CD4-positive, alpha-beta memory T cell (primary cell): ENCODE results near the gene MAPKAPK3. TPM values are rescaled to one million over a fixed set of nuclear protein-coding genes. Genes with fewer than 3 reads are reported as not detected.

Source experiments
- CTCF ChIA-PET: fragments of 350-600 bp; sonication (Branson Sonifier 250); formaldehyde crosslinking; loops from one replicate; lab custom pipeline; 2021; ENCODE audit warnings: inconsistent platforms; ENCODE audit not compliant: partially characterized antibody; lab: Charles Lee
- POLR2A ChIA-PET: fragments of 350-600 bp; sonication (Branson Sonifier 250); formaldehyde crosslinking; loops from one replicate; lab custom pipeline; 2021; ENCODE audit not compliant: partially characterized antibody; lab: Charles Lee
- DNase-seq, 5 donors: peaks; one replicate each; pipeline versions ENCODE4 v3.0.0 to v3.0.0-alpha.2; 2020 to 2022; ENCODE audit warnings: mixed read lengths in 1 of 5
- H3K27ac ChIP-seq: one replicate; pipeline ENCODE4 v1.7.0; 2013; ENCODE audit warnings: low read depth, low read length
- H3K27me3 ChIP-seq: 2 replicates; pipeline ENCODE4 v1.7.0; 2013; ENCODE audit warnings: mild to moderate bottlenecking, low read length, moderate library complexity; ENCODE audit not compliant: insufficient read depth
- H3K36me3 ChIP-seq: 2 replicates; pipeline ENCODE4 v1.7.0; 2013; ENCODE audit warnings: mild to moderate bottlenecking, low read length, moderate library complexity; ENCODE audit not compliant: insufficient read depth
- H3K4me1 ChIP-seq: 2 replicates; pipeline ENCODE4 v1.7.0; 2013; ENCODE audit warnings: mild to moderate bottlenecking, low read length, moderate library complexity; ENCODE audit not compliant: insufficient read depth
- H3K4me3 ChIP-seq, 2 donors: one replicate each; pipeline ENCODE4 v1.7.0; 2013; ENCODE audit warnings: low read length in 2 of 2, mild to moderate bottlenecking in 1 of 2
- H3K9me3 ChIP-seq, 2 donors: one replicate each; pipeline ENCODE4 v1.7.0; 2013; ENCODE audit warnings: low read length in 2 of 2, control low read depth in 1 of 2; ENCODE audit not compliant: control insufficient read depth in 1 of 2
- H3K27ac Mint-ChIP-seq, 7 donors: one replicate each; pipeline ENCODE4 v1.8.0; 2020 to 2021; ENCODE audit warnings: mixed read lengths in 7 of 7, mild to moderate bottlenecking in 6 of 7, inconsistent platforms in 3 of 7, moderate library complexity in 3 of 7
- H3K27me3 Mint-ChIP-seq, 2 donors: one replicate each; pipeline ENCODE4 v1.8.0; 2020 to 2021; ENCODE audit warnings: mixed read lengths in 2 of 2
- H3K36me3 Mint-ChIP-seq, 2 donors: one replicate each; pipeline ENCODE4 v1.8.0; 2020 to 2021; ENCODE audit warnings: mixed read lengths in 2 of 2, inconsistent platforms in 1 of 2, mild to moderate bottlenecking in 1 of 2
- H3K4me1 Mint-ChIP-seq, 4 donors: one replicate each; pipeline ENCODE4 v1.8.0; 2020 to 2021; ENCODE audit warnings: mixed read lengths in 4 of 4, mild to moderate bottlenecking in 1 of 4
- H3K4me3 Mint-ChIP-seq, 8 donors: one replicate each; pipeline ENCODE4 v1.8.0; 2020 to 2021; ENCODE audit warnings: mixed read lengths in 8 of 8, mild to moderate bottlenecking in 7 of 8, moderate library complexity in 6 of 8, inconsistent platforms in 3 of 8
- H3K9me3 Mint-ChIP-seq, 8 donors: one replicate each; pipeline ENCODE4 v1.8.0; 2020 to 2021; ENCODE audit warnings: mixed read lengths in 8 of 8, mild to moderate bottlenecking in 5 of 8, inconsistent platforms in 3 of 8, moderate library complexity in 1 of 8
- intact Hi-C: fragments of 100-400 bp; cut with micrococcal nuclease; formaldehyde crosslinking; loops from one replicate; pipeline ENCODE4 v1.15.1; 2023
- polyA plus RNA-seq, 2 donors: library from polyadenylated mRNA; unstranded; fragments of 300-500 nt; fragmentation: Illumina TruSeq; gene quantifications; one replicate each; pipeline ENCODE4 v1.2.3, GENCODE V29; 2021
- total RNA-seq, 2 experiments: library from RNA; stranded (reverse); gene quantifications; one replicate each; pipeline ENCODE4 v1.2.3, GENCODE V29; 2021

The MAPKAPK3 gene
- total and polyA plus RNA-seq, 4 experiments from 2014 or later, result 36.4 to 93.2 (median 55.6) TPM

GRCh38 chr3:50610181-50610971, 6.6 kb upstream of the MAPKAPK3 start:
- Histone ChIP-seq H3K9me3 (no peaks in the 10 kb centered on the region), H3K4me1 (peaks cover 68% of the 10 kb centered on the region), H3K4me3 (peak overlapping the region; percentile 93 to 96), H3K27ac (peak overlapping the region; percentile 81), H3K27me3 (no peaks in the 10 kb centered on the region), H3K36me3 (peaks cover 49% of the 10 kb centered on the region)
- H3K27ac Mint-ChIP-seq, result peak overlapping the region; percentile 90 to 97 (median 94)
- intact Hi-C loops, result loop anchor here (5.0 kb wide), 2 partner anchors 243 to 258 kb away; partner anchors contain the start of genes CYB561D2 and NPRL2
- no peaks in the 10 kb centered on the region for H3K9me3 Mint-ChIP-seq
- peaks cover 55 to 69% of the 10 kb centered on the region in 2 donors for H3K36me3 Mint-ChIP-seq
- H3K4me3 Mint-ChIP-seq, result peak overlapping the region; percentile 92 to 99 (median 96)
- ChIA-PET CTCF (interaction anchor here (0.9 to 24.7 kb wide), 9 partner anchors 9 to 779 kb away, joined by 3 to 996 read pairs (median 8); partner anchors contain the start of genes C3orf18 and HEMK1), POLR2A (interaction anchor here (0.6 to 26.0 kb wide), 13 partner anchors 10 to 1061 kb away, joined by 3 to 1072 read pairs (median 6); partner anchors contain the start of genes C3orf18, CYB561D2, HEMK1 and MANF)
- peaks cover 47 to 82% (median 65%) of the 10 kb centered on the region in 4 donors for H3K4me1 Mint-ChIP-seq
- DNase-seq, result peak in 2 of 5 donors; percentile 28 to 67
- no peaks in the 10 kb centered on the region for H3K27me3 Mint-ChIP-seq

GRCh38 chr3:50610992-50611463, 5.9 kb upstream of the MAPKAPK3 start:
- Histone ChIP-seq H3K27ac (peak overlapping the region; percentile 81), H3K4me3 (peak overlapping the region; percentile 93 to 96), H3K27me3 (no peaks in the 10 kb centered on the region), H3K4me1 (peaks cover 68% of the 10 kb centered on the region), H3K36me3 (peaks cover 45% of the 10 kb centered on the region), H3K9me3 (no peaks in the 10 kb centered on the region)
- Mint-ChIP-seq H3K27ac (peak overlapping the region; percentile 90 to 97 (median 94)), H3K4me3 (peak overlapping the region; percentile 92 to 99 (median 96)), H3K4me1 (peaks cover 45 to 80% (median 63%) of the 10 kb centered on the region in 4 donors), H3K27me3 (no peaks in the 10 kb centered on the region), H3K36me3 (peaks cover 48 to 62% of the 10 kb centered on the region in 2 donors), H3K9me3 (no peaks in the 10 kb centered on the region)
- no peak for DNase-seq
- intact Hi-C loops, result loop anchor here (1.0 to 5.0 kb wide), 3 partner anchors 10 to 259 kb away; partner anchors contain the start of genes CYB561D2 and NPRL2
- ChIA-PET POLR2A (interaction anchor here (0.8 to 26.0 kb wide), 13 partner anchors 9 to 779 kb away, joined by 3 to 1072 read pairs (median 6); partner anchors contain the start of genes C3orf18 and HEMK1), CTCF (interaction anchor here (1.0 to 24.7 kb wide), 11 partner anchors 10 to 778 kb away, joined by 3 to 996 read pairs (median 6); partner anchors contain the start of genes C3orf18 and HEMK1)

- Histone ChIP-seq H3K27ac (peak within 1 kb of the TSS; percentile 81), H3K4me3 (peak within 1 kb of the TSS; percentile 93 to 96), H3K27me3 (no peaks in the 10 kb centered on the region), H3K36me3 (peaks cover 39% of the 10 kb centered on the region), H3K9me3 (no peaks in the 10 kb centered on the region), H3K4me1 (peaks cover 66% of the 10 kb centered on the region)
- Mint-ChIP-seq H3K36me3 (peaks cover 42 to 59% of the 10 kb centered on the region in 2 donors), H3K27me3 (no peaks in the 10 kb centered on the region), H3K4me3 (peak within 1 kb of the TSS; percentile 92 to 99 (median 96)), H3K4me1 (peaks cover 44 to 80% (median 63%) of the 10 kb centered on the region in 4 donors), H3K27ac (peak within 1 kb of the TSS; percentile 90 to 97 (median 94)), H3K9me3 (no peaks in the 10 kb centered on the region)
- intact Hi-C loops, result loop anchor here (1.0 to 5.0 kb wide), 4 partner anchors 10 to 259 kb away; partner anchors contain the start of genes CYB561D2 and NPRL2
- ChIA-PET CTCF (interaction anchor here (0.9 to 24.7 kb wide), 11 partner anchors 10 to 778 kb away, joined by 3 to 996 read pairs (median 4); partner anchors contain the start of genes C3orf18 and HEMK1), POLR2A (interaction anchor here (0.7 to 26.0 kb wide), 15 partner anchors 8 to 778 kb away, joined by 3 to 1072 read pairs (median 4); partner anchors contain the start of genes C3orf18, HEMK1 and MANF)
- DNase-seq, result peak; percentile 90 to 94 (median 93)
Observed at GRCh38 chr3:50611464-50612233, 5.3 kb upstream of the MAPKAPK3 start, which contains the start of gene CISH. CISH (minus strand) TSS chr3:50611774; CDS start chr3:50611650, 124 bp downstream.

- Mint-ChIP-seq H3K9me3 (no peaks in the 10 kb centered on the region), H3K4me1 (peaks cover 42 to 75% (median 58%) of the 10 kb centered on the region in 4 donors), H3K4me3 (peak overlapping the region; percentile 92 to 99 (median 96)), H3K27ac (peak overlapping the region; percentile 90 to 97 (median 94)), H3K27me3 (no peaks in the 10 kb centered on the region), H3K36me3 (peaks cover 37 to 56% of the 10 kb centered on the region in 2 donors)
- H3K36me3 ChIP-seq, result peaks cover 32% of the 10 kb centered on the region
- peaks cover 59% of the 10 kb centered on the region for H3K4me1 ChIP-seq
- DNase-seq, result peak in 2 of 5 donors; percentile 37 to 43
- CTCF ChIA-PET, result interaction anchor here (0.9 to 24.7 kb wide), 16 partner anchors 9 to 777 kb away, joined by 3 to 996 read pairs (median 10); partner anchors contain the start of genes C3orf18 and HEMK1
- POLR2A ChIA-PET, result interaction anchor here (0.7 to 26.0 kb wide), 18 partner anchors 8 to 1444 kb away, joined by 3 to 1072 read pairs (median 4); partner anchors contain the start of genes C3orf18, CYB561D2, DUSP7 and HEMK1
- H3K27me3 ChIP-seq, result no peaks in the 10 kb centered on the region
- intact Hi-C loops, result loop anchor here (1.0 to 5.0 kb wide), 3 partner anchors 21 to 260 kb away; partner anchors contain the start of genes CYB561D2 and NPRL2
- peak overlapping the region; percentile 81 for H3K27ac ChIP-seq
- no peaks in the 10 kb centered on the region for H3K9me3 ChIP-seq
- peak overlapping the region; percentile 12 to 93 for H3K4me3 ChIP-seq
Observed at GRCh38 chr3:50612234-50612882, 4.6 kb upstream of the MAPKAPK3 start.

GRCh38 chr3:50612970-50613846, 3.7 kb upstream of the MAPKAPK3 start:
- CTCF ChIA-PET, result interaction anchor here (0.6 to 24.7 kb wide), 16 partner anchors 11 to 822 kb away, joined by 3 to 996 read pairs (median 20); partner anchors contain the start of genes C3orf18, CYB561D2, HEMK1 and NPRL2
- intact Hi-C loops, result loop anchor here (1.0 to 5.0 kb wide), 3 partner anchors 22 to 261 kb away; partner anchors contain the start of genes CYB561D2 and NPRL2
- H3K9me3 ChIP-seq, result no peaks in the 10 kb centered on the region
- peaks cover 56% of the 10 kb centered on the region for H3K4me1 ChIP-seq
- H3K4me3 Mint-ChIP-seq, result peak overlapping the region; percentile 92 to 99 (median 96)
- H3K4me3 ChIP-seq, result peak overlapping the region; percentile 12 to 93
- H3K27ac Mint-ChIP-seq, result peak overlapping the region; percentile 90 to 97 (median 94)
- peaks cover 28 to 50% of the 10 kb centered on the region in 2 donors for H3K36me3 Mint-ChIP-seq
- H3K27me3 Mint-ChIP-seq, result no peaks in the 10 kb centered on the region
- H3K27me3 ChIP-seq, result no peaks in the 10 kb centered on the region
- POLR2A ChIA-PET, result interaction anchor here (0.9 to 26.0 kb wide), 11 partner anchors 9 to 1443 kb away, joined by 3 to 1072 read pairs (median 6); partner anchors contain the start of genes C3orf18, CYB561D2, DUSP7 and HEMK1
- DNase-seq, result no peak
- H3K36me3 ChIP-seq, result peaks cover 24% of the 10 kb centered on the region
- no peaks in the 10 kb centered on the region for H3K9me3 Mint-ChIP-seq
- peak overlapping the region; percentile 81 for H3K27ac ChIP-seq
- peaks cover 39 to 71% (median 54%) of the 10 kb centered on the region in 4 donors for H3K4me1 Mint-ChIP-seq
